ENCODE data around the gene USP8.
"Not testable (repeated sequence)": the region's sequence is repeated elsewhere in the genome, so short reads cannot be mapped to it uniquely, and the experiment has no call there.

USP8 gene

DNA sequence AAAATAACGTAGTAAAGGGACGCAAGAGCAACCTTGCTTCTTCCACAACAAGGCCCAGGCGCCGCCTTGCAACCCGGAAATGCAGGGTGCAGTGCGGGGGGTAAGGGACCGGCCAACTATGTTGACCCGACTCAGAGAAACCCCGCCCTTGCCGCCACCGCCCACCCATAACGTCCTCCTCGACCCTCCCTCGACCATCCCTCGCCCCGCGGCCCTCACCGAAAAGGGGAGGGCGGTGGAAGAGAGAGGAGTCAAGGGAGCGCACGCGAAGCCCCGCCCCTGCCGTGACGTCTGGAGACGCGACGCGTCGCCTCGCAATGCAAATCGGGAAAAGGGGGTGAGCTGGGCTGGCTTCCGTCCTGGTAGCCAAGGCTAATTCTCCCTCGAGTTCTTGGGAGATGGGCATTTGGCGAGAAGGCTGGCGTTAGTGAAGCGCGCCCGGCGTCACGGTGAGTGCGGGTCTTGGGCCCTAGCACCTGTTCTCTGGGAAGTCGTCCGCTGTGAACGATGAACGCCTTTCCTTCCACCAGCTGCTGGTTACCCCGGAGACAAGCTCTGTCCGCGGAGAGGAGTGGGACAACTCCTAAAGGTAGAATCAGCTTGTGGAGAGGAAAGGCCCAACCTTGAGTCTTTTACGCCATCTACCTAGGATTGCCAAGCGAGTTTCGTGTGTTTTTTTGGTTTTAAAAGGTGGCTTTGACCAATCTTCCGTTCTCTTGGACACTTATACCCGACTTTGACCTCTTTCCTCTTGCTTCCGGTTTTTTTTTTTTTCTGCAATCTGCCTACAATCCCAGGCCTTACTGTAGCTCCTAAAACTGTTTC, at the start of gene USP8:
TSS of gene USP8 (plus strand) at position 340 of the 825 bp plus-strand sequence. CDS start 14,669 bp downstream, outside the sequence.
- peak; percentile 92 to 93 for DNase-seq

- no peak for DNase-seq
Observed at GRCh38 chr15:50377867-50378751, 46.1 kb upstream of the USP8 start.

GRCh38 chr15:50378776-50379175, 45.4 kb upstream of the USP8 start:
- DNase-seq: no peak

GRCh38 chr15:50379413-50379812, 44.8 kb upstream of the USP8 start:
- DNase-seq: not testable (repeated sequence)

DNA sequence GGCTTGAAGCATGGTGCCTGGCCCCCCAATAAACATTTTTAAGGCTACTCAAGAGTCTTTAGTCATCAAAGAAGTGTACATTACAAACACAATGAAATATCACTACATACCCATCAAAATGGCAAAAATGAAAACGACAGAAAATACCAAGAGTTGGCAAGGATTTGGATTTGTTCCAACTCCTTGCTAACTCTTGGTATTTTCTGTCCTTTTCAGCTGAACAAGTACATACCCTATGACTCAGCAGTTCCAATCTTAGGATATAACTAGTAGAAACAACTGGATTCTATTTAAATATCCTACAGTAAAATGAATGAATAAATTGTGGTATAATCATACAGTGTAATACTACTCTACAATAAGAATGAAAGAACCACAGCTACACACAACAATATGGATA, 44.1 kb upstream of the USP8 start:
- no peak for DNase-seq

DNA sequence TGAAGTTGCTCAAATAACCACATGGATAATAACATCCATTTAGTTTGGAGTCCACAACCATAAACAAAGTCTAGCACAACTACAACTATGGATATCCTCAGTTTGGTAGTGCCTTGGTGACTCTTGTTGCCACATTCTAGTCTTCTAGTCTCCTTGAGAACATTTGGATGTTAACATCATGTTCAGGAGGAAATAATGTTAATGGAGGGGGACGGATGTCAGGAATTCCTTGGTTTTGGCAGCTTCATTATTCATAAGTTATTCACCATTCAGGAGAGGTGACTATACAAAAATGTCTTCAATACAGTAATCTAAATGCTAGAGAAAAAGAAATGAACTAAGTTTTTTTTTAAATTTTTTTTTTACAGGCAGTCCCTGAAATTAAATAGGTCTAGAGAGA, 42.8 kb upstream of the USP8 start:
- no peak for DNase-seq

GRCh38 chr15:50382408-50382807, 41.8 kb upstream of the USP8 start:
- DNase-seq: not testable (repeated sequence)

DNA sequence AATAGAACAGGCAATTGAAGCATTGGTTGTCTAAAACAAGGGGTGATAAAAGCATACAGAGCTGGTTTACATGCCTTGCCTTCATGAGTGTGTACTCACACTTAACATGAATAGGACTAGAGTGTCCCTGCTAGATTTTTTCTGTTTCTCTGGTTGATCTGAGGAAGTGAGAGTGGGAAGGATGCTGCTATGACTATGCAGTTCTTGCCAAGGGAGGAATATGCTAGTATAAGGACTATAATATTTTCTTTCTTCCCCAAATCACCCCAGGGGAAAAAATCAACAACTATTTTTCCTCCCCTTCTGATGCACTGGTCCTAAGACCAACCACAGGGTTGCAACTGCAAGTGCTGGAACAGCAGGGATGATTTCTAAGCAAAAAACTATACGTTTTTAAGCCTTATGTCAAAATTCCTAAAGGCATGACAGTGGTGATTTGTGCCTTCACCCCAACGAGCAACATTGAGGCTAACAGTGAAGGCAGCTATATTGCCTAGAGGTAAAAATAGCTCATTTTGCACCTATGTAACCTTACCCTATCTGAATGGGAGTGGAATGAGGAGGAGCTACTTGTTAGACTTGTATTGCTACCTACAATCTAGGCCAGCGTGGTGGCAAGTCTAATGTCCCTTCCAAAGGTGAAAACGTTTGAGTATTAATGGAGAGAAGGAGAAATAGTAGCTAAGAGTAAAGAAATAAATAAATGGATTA, 33.5 kb upstream of the USP8 start:
- DNase-seq: no peak

- not testable (repeated sequence) for DNase-seq
Observed at GRCh38 chr15:50391561-50391960, 32.6 kb upstream of the USP8 start.

GRCh38 chr15:50411870-50412269, 12.3 kb upstream of the USP8 start:
- no peak for DNase-seq

DNA sequence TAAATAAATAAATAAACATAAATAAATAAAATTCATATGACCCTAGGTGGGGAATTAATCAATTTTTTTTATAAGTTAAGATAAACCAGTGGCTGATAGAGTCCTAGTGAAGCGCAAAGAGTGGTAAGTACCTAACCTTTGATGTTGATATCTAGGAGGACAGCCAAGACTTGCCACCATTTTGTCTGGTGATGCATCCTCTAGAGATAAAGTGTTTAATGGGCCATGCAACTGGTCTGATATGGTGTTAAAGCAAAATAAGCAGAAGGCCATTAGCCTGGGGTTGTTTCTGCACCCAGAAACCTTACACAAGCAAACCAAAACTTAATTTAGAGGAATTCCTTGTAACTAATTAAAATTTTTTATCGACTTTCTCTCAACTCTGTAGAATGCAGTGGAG, 9.6 kb upstream of the USP8 start:
- DNase-seq: no peak

- DNase-seq: no peak
Observed at GRCh38 chr15:50415752-50416404, 8.3 kb upstream of the USP8 start.

GRCh38 chr15:50416890-50417289, 7.3 kb upstream of the USP8 start:
- DNase-seq: no peak

GRCh38 chr15:50418041-50418583, 6.1 kb upstream of the USP8 start:
- DNase-seq: no peak

DNA sequence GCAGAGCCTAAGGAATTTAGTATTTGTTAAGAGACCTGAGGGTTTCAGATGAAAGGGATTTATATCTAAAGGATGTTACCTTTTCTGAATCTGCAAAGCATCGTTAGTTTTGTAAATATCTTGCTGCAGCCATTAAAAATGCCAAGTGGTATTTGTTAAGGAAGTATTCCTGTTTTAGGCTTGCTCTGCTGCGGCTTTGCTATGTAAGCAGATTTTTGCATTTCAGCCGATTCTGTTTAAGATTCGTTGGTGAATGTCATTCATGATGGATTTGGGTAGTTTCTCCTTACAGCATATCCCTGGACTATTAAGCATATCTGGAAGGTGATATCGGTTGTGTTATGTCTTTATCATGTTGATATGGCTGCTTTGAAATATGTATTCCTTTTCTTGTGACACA, 1.0 kb downstream of the USP8 start:
- DNase-seq: no peak

DNA sequence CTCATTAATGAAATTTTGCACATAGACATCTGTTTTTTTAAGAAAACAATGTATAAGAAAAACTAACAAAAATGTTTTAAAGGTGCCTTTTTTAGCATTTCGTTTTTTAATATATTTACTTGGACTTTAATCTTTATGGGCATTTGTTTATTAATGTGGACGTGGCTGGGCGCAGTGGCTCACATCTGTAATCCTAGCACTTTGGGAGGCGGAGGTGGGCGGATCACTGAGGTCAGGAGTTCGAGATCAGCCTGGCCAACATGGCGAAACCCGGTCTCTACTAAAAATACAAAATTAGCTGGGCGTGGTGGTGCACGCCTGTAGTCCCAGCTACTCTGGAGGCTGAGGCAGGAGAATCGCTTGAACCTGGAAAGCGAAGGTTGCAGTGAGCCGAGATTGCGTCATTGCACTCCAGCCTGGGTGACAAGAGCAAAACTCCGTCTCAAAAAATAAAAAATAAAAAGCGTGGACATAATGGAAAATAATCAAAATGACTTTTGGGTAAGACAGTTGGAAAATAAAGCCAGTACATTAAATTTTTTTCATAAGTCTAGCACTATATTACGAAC, 1.6 kb downstream of the USP8 start:
- DNase-seq: not testable (repeated sequence)

DNA sequence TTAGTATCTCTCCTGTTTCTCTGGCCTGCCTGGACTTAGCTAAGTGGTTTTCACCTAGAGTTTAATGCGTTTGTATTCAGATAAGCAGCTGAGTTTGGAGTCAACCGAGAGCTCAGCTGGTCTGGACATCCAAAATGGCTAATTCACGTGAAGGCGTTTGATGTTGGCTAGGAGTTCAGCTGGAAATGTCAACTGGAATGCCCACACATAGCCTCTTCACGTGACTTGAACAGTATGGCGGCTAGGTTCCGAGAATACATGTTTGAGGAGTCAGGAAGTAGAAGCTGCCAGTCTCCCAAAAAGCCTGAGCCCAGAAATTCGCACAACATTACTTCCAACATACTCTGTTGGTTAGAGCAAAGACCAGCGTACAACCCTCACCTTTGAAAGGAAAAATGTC, 2.2 kb downstream of the USP8 start:
- DNase-seq: no peak

- DNase-seq: no peak
Observed at GRCh38 chr15:50431204-50431603, 7.0 kb downstream of the USP8 start.

DNA sequence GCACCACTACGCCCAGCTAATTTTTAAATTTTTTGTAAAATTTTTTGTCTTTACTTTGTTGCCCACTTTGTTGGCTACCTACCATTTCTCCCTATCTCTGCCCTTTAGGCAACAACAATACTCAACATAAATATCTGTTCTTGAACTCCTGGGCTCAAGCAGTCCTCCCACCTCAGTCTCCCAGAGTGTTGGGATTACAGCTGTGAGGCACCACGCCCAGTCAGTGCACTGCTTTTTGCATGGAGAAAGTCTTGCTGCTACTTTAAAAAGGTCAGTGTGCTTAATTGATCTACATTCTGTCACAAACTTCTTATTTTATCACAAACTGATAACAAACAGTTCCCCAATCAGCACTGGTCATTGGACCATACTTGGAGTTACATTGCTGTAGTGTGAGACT, 8.0 kb downstream of the USP8 start:
- DNase-seq: no peak

GRCh38 chr15:50435772-50436171, 11.6 kb downstream of the USP8 start:
- DNase-seq: no peak

DNA sequence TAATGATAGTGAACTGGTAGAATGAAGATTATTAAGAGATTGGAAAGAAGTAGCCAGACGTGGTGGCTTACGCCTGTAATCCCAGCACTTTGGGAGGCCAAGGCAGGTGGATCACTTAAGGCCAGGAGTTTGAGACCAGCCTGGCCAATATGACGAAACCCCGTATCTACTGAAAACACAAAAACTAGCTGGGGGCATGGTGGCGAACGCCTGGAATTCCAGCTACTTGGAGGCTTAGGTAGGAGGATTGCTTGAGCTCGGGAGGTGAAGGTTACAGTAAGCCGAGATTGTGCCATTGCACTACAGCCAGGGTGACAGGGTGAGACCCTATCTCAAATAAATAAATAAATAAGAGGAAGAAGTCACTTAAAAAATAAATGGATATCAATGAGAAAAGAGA, 14.0 kb downstream of the USP8 start:
- DNase-seq: no peak

DNA sequence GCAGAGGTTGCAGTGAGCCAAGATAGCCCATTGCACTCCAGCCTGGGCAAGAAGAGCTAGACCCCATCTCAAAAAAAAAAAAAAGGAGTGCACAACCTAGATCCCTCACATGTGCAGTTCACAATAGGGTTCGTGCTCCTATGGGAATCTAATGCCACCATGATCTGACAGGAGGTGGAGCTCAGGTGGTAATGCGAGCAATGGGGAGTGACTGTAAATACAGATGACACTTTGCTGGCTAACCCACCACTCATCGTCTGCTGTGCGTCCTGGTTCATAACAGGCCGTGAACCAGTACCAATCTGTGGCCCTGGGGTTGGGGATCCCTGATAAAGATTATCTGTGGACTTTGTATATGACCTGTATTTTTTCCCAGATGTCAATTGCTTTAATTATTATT, 16.7 kb downstream of the USP8 start:
- no peak for DNase-seq
